ENCODE data around the gene TNPO1. TPM values are rescaled to one million over a fixed set of nuclear protein-coding genes. Genes with fewer than 3 reads are reported as not detected.
A peak's percentile ranks its signal among the peaks of the same experiment; 100 is the strongest.

The TNPO1 gene
- total and polyA plus RNA-seq, 2 of the 13 experiments (the other 11 are each of a cell fraction or from before 2014, with no cell fraction given): 26.7 to 123 TPM

- TF ChIP-seq ZEB1 (IDR thresholded peaks at IDR 0.05; ENCODE audit: insufficient replicate concordance, low read depth) (no peak), NR3C1 (CRISPR knock-in tag; IDR thresholded peaks at IDR 0.05) (no peak), FOXP1 (IDR thresholded peaks at IDR 0.05) (no peak), FOXP1 (CRISPR knock-in tag; IDR thresholded peaks at IDR 0.05) (no peak), ZBTB46 (CRISPR knock-in tag; IDR thresholded peaks at IDR 0.05; ENCODE audit: borderline replicate concordance) (no peak), FOXK1 (CRISPR knock-in tag; IDR thresholded peaks at IDR 0.05; ENCODE audit: borderline replicate concordance, low read depth) (no peak), TCF7L2 (IDR thresholded peaks at IDR 0.05; ENCODE audit: low read depth, low read length) (no peak), MAZ (IDR thresholded peaks at IDR 0.05; ENCODE audit: borderline replicate concordance, low read depth, low read length) (no peak), MAZ (CRISPR knock-in tag; IDR thresholded peaks at IDR 0.05; ENCODE audit: low read depth) (no peak), POLR2A (IDR thresholded peaks at IDR 0.05; ENCODE audit: insufficient read depth in 1 of 2, low read depth in 2 of 2, low read length in 2 of 2) (peak in 1 of 2 experiments; percentile 40; a peak in 1 of 4 replicates), PRPF4 (IDR thresholded peaks at IDR 0.05; ENCODE audit: low read depth, low read length, poor library complexity, severe bottlenecking) (no peak), TOE1 (CRISPR knock-in tag; IDR thresholded peaks at IDR 0.05) (no peak), HNF1B (CRISPR knock-in tag; IDR thresholded peaks at IDR 0.05) (no peak), ATM (IDR thresholded peaks at IDR 0.05; ENCODE audit: borderline replicate concordance) (no peak), ZSCAN20 (CRISPR knock-in tag; IDR thresholded peaks at IDR 0.05; ENCODE audit: borderline replicate concordance) (no peak), BORCS8-MEF2B (CRISPR knock-in tag; IDR thresholded peaks at IDR 0.05) (no peak), ZNF614 (CRISPR knock-in tag; IDR thresholded peaks at IDR 0.05; ENCODE audit: borderline replicate concordance) (no peak), THAP7 (CRISPR knock-in tag; IDR thresholded peaks at IDR 0.05) (no peak), NR0B2 (CRISPR knock-in tag; IDR thresholded peaks at IDR 0.05) (no peak), ZNF629 (CRISPR knock-in tag; conservative IDR thresholded peaks at IDR 0.05) (0 out of 2 replicates have a peak, but pooled peaks have one; percentile 9)
Observed at GRCh38 chr5:72956324-72957140, 140.1 kb downstream of the TNPO1 start (continued).
